Hypothalamus (tissue), 51 donors: ENCODE data around the gene SRGAP3.
A peak's percentile ranks its signal among the peaks of the same experiment; 100 is the strongest.

Experiments
- DNase-seq, 51 donors: peaks; one replicate each; lab custom pipeline; 2025; lab: John Stamatoyannopoulos, UW

SRGAP3 gene

DNA sequence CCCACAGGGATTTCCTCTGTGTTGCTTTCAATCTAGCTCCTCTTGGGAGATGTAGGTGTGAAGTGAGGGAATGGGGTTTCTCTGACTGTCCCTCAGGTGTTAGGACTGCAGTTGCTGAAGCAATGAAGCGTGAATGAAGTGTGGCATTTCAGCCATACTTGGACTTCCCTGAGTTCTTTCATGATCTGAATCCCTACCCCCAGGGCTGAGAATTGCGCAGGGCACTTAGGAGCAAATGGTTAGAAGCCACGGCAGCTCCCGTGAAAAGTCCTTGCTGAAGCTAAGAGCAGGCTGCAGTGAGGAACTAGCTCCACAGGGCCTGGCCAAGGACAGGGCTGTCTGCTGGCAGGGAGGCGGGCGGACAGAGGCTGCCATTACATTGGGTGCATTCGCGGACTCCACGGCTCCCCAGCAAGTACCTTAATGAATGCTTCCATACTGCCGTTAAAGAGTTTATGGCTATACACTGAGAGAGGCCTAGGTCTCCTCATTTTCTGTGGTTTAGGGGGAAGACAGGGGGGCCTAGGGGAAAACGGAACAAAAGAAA, 217.1 kb downstream of the SRGAP3 start:
- DNase-seq: no peak

DNA sequence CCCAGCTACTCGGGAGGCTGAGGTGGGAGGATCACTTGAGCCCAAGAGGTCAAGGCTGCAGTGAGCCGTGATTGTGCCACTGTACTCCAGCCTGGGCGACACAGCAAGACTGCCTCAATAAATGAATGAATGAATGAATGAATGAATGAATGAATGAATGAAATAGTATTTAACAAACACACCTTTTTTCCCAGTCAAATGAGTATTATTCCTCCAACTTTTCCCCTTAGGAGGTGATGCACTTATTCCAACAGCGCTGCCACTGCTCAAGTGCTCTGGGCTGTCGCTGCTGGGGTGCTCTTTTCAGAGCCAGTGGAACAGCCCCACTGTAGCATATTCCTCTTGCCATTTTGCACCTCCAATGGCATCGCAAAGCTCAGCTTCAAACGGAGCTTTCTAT, 219.4 kb downstream of the SRGAP3 start:
- DNase-seq: no peak

DNA sequence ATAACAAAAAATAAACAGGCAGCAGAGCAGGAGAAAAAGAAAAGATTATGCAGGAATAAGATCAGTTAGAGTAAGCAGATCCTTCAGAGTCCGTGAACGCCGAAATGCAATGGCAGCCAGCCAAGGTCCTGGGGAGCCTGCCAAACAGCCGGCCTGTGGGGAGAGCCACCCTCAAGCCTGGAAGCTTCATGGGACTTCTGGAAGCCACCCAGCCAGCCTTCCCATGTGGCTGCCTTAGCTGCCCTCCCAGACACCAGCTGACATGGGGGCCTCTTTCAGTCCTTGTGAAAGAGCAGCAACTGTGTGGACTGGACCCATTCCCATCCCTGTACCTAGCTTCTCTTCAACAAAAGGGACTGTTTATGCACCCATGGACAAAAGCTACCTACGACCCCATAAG, 221.3 kb downstream of the SRGAP3 start:
- DNase-seq: peak in 50 of 51 donors; percentile 19 to 90 (median 75)

DNA sequence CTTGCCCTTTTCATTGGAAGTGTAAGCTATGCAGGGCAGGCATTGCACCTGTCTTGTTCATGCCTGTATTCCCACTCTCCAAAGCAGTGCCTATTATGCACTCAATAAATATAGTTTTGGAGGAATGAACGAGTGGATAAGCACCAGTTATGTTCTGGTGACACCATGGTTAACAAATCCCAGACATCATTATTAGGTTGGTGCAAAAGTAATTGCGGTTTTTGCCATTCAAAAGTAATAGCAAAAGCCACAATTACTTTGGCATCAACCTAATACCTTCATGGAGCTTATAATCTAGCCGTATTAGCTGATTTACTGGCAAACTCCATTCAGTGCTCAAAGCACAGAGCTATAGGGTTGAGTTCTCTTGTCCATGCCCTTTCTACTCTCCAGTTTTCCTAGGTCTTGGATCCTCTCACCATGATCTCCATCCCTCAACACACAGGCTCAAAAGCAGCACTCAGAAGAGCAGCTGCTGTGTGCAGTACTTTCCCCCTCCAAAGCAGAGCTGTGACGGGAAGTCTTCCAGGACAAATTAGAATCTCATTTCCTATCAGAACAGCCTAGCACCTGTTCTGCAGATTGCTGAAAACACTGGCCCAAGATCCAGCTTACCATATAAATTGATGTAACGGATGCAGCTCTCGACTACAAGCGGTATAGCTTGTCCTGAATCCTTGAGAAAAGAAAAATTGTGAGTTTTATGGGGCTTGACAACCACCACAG, 223.0 kb downstream of the SRGAP3 start:
- DNase-seq: no peak

DNA sequence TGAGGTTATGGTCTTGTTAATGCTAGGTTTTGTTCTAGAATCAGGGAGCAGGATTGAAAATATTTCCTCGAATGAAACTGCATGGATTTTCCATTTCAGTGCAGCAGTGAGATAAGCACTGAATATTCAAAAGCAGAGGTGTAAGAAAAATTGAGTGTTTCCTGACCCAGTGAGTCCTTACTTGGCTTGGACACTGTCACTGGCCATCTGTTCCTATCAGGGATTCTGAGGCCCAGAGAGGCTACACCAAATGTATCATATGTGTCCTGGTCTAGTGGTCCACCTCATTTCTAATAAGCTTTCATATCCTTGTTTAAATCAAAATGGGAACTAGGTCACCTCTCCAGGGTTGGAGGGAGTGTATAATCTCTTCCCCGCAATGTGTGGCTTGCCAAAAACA, 225.1 kb downstream of the SRGAP3 start:
- DNase-seq: no peak

DNA sequence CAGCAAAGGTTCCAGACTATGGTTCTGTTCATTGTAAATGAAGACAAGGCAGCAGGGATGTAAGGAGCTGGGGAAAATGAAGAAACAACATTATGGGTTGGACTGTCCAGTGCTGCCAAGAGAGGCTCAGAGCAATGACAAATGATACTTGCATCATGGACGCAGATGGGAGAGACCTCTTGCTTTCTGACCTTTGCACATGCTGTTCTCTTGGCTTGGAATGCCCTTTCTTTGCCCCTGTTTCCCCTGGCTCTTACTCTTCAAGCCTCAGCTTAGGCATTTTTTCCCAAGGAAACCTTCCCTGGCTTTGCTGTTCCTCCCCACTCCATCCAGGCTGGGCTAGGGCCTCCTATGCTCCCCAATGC, 226.2 kb downstream of the SRGAP3 start:
- no peak for DNase-seq

DNA sequence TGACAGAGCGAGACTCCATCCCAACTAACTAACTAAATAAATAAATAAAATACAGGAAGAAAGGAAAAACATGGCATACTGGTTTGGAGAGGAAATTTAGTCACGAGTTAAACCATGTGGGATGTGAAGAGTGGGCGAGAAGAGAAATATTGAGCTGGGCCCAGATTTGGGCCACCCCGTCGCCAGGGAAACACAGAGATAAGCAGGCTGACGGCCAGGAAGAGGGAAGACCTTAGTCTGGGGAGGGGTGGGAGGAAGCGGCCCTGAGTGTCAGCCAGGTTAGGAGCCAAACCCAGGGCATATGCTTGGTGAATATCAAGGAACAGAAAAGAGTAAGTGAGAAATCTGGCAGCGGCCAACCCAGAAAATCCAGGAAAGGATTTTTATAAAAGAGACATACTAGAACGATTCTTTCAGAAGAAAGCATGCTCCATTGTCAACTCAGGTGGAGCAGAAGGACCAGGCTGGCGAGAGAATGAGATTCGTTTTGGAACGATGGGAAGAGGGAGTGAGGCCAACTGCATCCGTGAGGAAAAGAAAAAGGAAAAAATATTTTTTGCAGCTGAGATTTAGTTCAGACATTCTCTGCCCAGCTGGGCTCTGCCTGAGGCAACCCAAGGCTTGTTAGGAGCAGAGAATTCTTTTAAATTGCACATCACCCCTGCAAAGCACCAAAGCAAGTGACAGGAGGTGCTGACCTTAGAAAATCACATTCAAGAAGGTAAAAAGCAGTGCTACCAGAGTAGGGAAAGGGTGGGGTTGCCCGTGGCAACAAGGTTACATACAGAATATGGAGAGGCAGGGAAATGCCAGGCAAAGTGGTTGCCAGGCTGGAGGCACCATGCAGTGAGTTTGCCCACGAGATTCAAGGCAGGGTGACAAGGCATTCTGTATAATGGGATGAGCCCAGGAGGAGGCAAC, 226.9 kb downstream of the SRGAP3 start:
- peak in 1 of 51 donors; percentile 18 for DNase-seq

DNA sequence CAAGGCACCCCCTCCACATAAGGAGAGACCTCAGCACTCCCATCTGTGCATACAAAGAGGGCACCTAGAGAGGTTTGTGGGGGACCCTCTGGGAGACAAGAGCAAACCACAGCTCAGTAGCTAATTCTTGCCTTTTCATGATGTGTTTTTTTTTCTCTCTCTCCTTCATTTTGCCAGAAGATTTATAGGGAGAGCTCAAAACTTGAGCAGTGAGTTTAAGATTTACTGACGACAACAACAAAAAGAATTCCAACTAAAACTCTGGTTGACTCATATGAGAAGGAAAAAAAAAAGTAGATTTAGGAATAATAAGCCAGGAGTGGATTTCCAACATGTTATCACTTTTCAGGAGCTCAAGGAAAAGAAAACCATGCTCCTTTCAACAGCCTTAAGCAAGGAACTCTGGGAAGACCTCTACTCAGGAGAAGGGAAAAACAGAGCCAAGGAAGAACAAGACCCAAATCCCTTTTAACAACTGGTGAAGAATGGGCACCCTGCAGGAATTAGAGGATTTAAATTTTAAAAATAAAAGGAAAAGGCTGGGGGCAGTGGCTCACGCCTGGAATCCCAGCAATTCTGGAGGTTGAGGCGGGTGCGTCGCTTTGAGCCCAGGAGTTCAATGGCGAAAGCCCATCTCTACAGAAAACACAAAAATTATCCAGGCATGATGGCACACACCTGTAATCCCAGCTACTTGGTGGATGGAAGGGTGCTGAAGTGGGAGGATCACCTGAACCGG, 228.0 kb downstream of the SRGAP3 start:
- no peak for DNase-seq

DNA sequence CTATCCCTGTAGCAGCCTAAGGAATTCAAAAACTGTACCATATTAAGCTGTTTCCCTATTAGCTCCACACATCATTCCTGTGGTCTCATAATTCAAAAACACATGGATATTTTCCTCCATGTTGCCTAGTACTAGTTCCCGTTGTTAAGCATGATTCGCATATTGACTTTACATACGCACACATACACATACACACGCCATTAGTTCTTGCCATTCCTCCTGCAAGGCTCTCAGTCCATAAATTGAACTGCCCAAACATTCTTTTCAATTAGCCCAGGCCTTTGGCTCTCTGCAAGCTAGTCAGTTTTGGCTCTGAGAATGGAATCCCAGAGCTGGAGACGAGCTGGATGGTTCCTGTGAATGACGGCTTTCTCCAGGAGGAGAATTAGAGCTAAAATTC, 229.0 kb downstream of the SRGAP3 start:
- no peak for DNase-seq

DNA sequence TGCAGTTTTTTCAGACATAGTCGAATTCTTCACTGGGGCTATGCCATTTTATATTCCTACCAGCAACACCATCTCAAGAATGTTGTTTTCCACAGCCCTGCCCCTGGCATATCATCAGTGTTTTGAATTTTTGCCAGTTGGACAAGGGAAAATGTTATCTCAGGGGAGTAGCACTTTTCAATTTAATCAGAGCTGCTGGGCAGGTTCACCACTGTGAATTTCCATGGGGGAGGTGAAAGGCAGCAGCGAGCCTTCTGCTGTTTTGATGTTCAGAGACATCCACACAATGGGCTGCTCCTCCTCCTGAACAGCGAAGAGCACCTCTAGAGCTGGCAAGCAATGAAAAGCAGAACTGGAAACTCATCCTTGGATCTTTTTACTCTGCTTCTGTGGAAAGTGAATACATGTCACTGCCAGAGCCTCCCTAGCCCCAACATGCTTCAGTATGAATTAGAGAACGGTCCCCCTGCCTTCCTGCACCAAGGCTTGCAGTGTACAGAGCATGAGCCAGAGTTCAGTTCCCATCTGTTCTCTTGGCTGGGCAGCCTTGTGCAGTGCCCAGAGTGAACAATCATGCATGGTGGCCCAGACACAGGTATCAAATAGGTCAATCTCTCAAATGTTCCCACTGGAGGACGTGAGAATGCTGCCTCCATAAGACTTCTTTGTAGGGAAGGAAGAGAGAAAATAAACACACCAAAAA, 230.0 kb downstream of the SRGAP3 start:
- no peak for DNase-seq

DNA sequence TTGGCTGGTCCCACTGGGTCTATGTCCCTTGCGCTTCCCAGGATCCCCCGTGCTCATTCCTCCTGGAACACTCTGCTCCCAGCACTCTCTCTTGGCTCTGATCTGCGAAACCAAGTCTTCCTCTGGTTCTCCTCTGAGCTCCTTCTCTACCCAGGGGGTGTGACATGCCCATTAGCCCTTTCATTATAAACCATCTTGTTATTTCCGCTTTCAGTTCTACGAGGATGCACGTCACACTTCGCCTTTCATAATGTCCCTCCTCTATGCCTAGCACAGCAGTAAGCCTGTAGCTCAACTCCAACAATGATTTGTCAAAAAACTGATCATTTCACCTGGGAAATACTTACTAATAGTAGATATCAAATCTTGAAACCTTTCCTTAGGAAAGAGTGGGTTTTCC, 234.2 kb downstream of the SRGAP3 start:
- DNase-seq: no peak

DNA sequence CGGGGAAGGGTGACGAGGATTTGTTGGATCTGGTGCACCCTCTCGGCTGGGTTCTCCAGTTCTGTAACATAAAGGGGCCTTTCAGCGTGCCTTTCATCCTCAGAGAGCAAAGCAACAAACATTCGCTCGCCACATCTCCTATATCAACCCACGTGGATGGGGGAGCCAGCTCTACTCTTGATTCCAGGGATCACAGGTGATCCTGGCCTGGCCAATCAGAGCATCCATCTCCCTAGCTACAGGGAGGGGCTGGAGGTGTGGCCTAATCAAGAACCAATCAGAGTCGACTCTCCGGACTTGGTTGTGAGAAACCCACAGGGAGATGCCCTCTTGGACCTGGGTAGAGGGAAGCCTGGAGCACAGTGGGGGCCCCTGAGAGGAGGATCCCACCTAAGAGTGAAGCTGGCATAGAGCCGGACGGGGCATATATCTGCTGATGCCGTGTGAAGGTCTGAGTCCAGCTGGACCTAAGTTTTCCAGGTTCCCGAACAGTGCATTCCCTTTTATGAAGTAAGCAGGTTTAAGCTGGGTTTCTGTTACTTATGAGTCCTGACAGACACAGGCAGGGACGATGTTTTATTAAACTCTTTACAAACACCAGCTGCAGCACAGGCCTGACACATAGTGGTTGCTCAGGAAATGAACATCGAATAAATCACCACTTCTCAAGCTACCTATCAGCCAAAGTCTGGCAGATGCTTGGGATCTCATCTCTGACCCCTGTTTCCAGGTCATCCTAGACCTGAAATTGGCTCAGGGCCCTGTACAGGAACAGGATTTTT, 235.5 kb downstream of the SRGAP3 start:
- DNase-seq: no peak

DNA sequence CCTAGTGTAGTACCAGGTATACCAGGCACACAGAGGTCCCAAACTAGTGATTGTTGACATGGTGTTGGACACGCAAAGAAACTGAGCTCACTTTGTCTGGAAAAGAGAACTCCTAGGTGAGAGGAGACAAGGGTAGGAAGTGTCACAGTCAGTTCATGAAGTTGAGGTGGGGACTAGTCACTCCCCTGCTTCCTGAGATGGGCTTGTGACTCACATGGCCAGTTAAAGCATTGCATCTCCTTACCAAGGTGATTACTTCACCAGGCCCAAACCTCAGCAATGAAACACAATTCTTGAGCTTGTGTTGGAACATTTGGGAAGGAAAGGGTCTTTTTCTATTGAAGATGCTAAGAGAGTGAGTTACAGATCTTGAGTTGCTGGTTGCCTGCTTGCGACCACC, 236.9 kb downstream of the SRGAP3 start:
- DNase-seq: no peak

DNA sequence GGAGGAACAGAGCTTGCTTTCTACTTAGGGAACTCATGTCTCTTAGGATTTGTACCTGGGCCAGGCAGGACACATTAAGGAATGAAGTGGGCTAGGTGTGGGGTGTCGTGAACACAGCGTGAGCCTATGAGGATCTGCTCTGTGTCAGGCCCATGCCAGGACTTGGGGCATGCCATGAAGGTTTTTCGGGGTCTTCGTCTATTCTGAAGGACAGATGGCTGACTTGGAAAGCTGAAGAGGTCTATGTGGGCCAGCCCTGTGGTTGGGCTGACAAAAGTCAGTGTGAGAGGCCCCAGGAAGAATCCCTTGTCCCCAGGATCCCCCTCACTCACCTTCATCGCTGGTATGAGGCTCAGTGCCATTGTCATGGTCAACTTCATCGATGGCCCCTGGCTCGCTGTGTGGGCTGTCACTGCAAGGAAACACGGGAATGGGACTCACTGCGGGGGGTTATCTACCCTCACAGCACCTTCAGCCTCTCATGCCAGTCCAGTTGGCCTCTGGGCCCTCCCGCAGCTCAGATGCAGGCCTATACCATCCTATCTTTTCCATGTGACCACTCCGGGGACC, 239.4 kb downstream of the SRGAP3 start:
- DNase-seq: no peak

DNA sequence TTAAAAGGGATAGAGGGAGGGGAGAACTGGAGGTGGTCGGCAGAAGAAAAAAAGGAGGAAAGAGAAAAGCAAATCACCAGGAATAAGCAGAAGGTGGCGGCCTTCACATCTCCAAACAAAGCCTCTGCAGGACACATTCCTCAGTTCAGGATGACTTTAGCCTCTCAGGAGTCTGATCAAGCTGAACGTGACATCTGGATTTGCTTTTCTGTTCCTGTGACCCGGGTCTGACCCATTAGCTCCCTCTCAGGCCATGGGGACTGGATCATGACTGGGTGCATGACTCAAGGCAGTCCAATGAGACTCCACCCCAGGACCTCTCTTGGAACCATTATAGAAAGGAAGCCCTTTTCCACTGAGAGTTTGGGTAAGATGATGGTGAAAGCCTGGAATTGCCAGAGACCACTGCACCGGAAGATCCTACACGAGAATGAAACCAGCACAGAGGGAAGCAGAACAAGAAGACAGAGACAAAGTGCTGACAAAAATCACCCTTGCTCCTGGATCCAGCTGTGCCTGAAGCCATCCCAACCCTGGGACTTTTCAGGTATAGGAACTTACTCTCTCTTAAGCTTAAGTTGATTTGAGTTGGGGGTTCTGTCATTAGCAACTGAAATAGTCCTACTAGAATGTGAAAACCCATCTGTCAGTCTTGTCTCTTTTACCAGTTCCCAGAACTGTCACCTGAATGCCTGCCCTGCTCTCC, 240.7 kb downstream of the SRGAP3 start:
- DNase-seq: no peak

DNA sequence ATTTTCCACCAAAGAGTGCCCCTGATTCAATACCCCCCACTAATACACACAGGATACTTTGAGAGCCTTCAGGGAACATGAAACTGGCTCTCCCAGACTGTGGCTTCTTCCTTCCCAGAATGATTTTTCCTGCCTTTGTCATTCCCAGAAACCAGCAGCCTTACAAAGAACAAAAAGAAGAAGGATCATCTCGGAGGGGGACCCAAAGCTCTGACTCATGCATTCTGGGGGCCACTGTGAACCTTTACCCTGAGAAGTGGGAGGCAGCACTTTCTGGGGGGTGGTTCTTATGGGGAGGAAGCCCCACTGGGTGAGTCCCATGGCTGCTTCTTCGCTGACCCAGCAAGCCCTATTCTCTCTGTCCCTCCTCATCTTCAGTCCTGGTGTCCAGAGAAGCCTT, 241.5 kb downstream of the SRGAP3 start:
- DNase-seq: no peak

DNA sequence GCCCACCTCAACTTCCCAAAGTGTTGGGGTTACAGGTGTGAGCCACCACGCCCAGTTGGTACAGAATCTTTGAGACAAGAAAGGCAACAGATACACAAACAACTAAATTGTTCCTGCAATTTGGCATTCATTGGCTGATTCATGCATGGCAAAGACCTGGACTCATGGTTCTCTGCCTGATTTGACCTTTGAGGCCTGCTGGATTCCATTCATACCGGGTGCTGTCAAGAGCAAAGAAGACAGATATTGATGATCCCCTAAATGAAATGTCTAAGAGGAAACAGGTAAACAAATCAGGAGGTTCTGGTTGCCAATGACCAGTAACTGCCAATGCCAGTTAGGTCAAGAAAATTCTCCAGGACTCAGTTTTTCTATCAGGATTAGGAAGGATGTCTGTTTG, 242.2 kb downstream of the SRGAP3 start:
- no peak for DNase-seq

DNA sequence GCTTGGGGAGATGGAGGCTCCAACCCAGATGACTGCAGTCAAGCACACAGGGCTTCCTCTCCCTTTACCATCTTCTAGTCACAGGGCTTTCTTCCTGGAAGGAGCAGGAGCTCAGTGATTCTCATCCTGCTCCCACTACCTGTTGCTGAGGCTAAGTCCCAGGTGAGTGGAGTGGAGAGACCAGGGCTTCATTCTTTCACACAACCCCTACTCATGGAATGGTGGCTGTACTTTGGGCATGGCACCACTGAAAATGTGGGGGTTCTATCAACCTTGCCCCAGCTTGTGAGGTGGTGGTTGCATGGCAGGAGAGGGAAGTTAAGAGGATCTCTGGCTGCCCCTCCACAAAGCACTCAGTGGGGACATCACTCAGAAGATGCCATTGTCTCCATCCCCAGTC, 249.4 kb downstream of the SRGAP3 start:
- DNase-seq: no peak

DNA sequence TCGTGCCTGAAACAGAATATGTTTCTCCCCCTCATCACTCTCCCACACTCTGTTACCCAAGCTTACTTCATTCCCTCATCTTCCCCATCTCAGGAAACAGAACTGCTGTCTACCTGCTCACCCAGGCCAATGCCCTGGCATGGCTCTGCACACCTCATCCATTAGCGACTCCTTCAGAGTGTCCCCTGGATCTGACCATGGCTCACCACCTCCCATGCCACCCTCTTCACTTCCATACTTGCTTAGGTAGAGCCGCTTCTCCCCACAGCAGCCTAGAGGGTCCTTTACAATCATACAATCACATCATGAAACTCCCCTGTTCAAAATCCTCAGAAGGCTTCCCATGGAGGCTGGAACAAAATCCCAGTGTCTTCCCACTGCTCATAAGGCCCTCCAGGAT, 252.3 kb downstream of the SRGAP3 start:
- peak in 1 of 51 donors; percentile 50 for DNase-seq
